SU-DHL-6 (cell line): Measurements from ENCODE around the gene ACKR4.
"Not testable (repeated sequence)": the region's sequence is repeated elsewhere in the genome, so short reads cannot be mapped to it uniquely, and the experiment has no call there.

ENCODE experiments used
- H2AFZ ChIP-seq: fragments of 200-600 bp; sonication (generic); 2 replicates; pipeline ENCODE4 v1.6.1; 2014; ENCODE audit warnings: low read depth, mild to moderate bottlenecking, moderate library complexity, mixed read lengths, antibody characterized with exemption, low read length; ENCODE audit not compliant: severe bottlenecking
- H3F3A ChIP-seq: fragments of 200-600 bp; shearing (Covaris generic); 2 replicates; pipeline ENCODE4 v1.6.0; 2016; ENCODE audit warnings: antibody characterized with exemption, mild to moderate bottlenecking; ENCODE audit not compliant: insufficient read depth
- H3K27ac ChIP-seq: fragments of 200-600 bp; sonication (generic); 2 replicates; pipeline ENCODE4 v1.5.1; 2016; ENCODE audit warnings: low read depth, mild to moderate bottlenecking, low read length, moderate library complexity, mixed read lengths
- H3K27me3 ChIP-seq: fragments of 200-600 bp; sonication (generic), shearing (Covaris generic); 2 replicates; pipeline ENCODE4 v1.6.0; 2014; ENCODE audit warnings: mild to moderate bottlenecking, low read length
- H3K36me3 ChIP-seq: fragments of 200-600 bp; sonication (generic); 2 replicates; pipeline ENCODE4 v1.6.1; 2014; ENCODE audit warnings: mild to moderate bottlenecking, low read length, mixed read lengths
- H3K4me2 ChIP-seq: fragments of 300-600, 200-600 bp; shearing (Covaris generic), sonication (generic); 2 replicates; pipeline ENCODE4 v1.6.0; 2014; ENCODE audit warnings: low read length, low read depth, mild to moderate bottlenecking; ENCODE audit not compliant: poor library complexity, severe bottlenecking
- H3K4me3 ChIP-seq: fragments of 200-600 bp; sonication (generic); 2 replicates; pipeline ENCODE4 v1.5.1; 2014; ENCODE audit warnings: antibody characterized with exemption, low read length, mild to moderate bottlenecking, mixed read lengths; ENCODE audit not compliant: insufficient read depth, poor library complexity, severe bottlenecking
- H3K79me2 ChIP-seq: fragments of 200-600 bp; sonication (generic); 2 replicates; pipeline ENCODE4 v1.6.1; 2014; ENCODE audit warnings: mild to moderate bottlenecking, low read length, moderate library complexity; ENCODE audit not compliant: insufficient read depth
- H3K9ac ChIP-seq: fragments of 200-600 bp; sonication (generic); 2 replicates; pipeline ENCODE4 v1.7.0; 2014; ENCODE audit warnings: mild to moderate bottlenecking, low read length
- H3K9me2 ChIP-seq: fragments of 200-600 bp; sonication (generic); replicated peaks from 2 replicates; pipeline ENCODE4 v1.6.1; 2014; ENCODE audit warnings: low read length; ENCODE audit not compliant: insufficient read depth
- H3K9me3 ChIP-seq: fragments of 200-600 bp; sonication (generic); 2 replicates; pipeline ENCODE4 v1.6.1; 2014; ENCODE audit warnings: low read length, mixed read lengths; ENCODE audit not compliant: insufficient read depth
- H4K20me1 ChIP-seq: fragments of 200-600 bp; sonication (generic); 2 replicates; pipeline ENCODE4 v1.6.1; 2014; ENCODE audit warnings: low read depth, mild to moderate bottlenecking, antibody characterized with exemption, low read length, moderate library complexity, mixed read lengths
- EZH2phosphoT487 ChIP-seq: fragments of 200-600 bp; sonication (generic), shearing (Covaris generic); conservative IDR thresholded peaks from 2 replicates; pipeline ENCODE4 v1.6.1; 2018; ENCODE audit warnings: mild to moderate bottlenecking, antibody characterized with exemption, low read length, moderate library complexity, mixed read lengths
- TF ChIP-seq, protein P1 (sequence below): fragments of 200-600 bp; sonication (generic); IDR thresholded peaks from one replicate; pipeline ENCODE4 v1.5.1; 2017; ENCODE audit warnings: antibody characterized with exemption, mild to moderate bottlenecking, low read length, moderate library complexity; ENCODE audit not compliant: insufficient read depth, poor library complexity, severe bottlenecking

The ACKR4 gene

GRCh38 chr3:132555306-132556035, 41.6 kb upstream of the ACKR4 start:
- Histone ChIP-seq H3K4me3 (no peak overlapping the region), H4K20me1 (no peaks in the 10 kb centered on the region), H3K9me2 (no peaks in the 10 kb centered on the region), H3K27me3 (no peaks in the 10 kb centered on the region), H3K27ac (no peak overlapping the region), H3K36me3 (no peaks in the 10 kb centered on the region), H3F3A (no peaks in the 10 kb centered on the region), H3K79me2 (no peaks in the 10 kb centered on the region), H3K4me2 (no peak overlapping the region), H2AFZ (no peak overlapping the region), H3K9me3 (no peaks in the 10 kb centered on the region), H3K9ac (no peak overlapping the region)
- TF ChIP-seq, protein P1, sequence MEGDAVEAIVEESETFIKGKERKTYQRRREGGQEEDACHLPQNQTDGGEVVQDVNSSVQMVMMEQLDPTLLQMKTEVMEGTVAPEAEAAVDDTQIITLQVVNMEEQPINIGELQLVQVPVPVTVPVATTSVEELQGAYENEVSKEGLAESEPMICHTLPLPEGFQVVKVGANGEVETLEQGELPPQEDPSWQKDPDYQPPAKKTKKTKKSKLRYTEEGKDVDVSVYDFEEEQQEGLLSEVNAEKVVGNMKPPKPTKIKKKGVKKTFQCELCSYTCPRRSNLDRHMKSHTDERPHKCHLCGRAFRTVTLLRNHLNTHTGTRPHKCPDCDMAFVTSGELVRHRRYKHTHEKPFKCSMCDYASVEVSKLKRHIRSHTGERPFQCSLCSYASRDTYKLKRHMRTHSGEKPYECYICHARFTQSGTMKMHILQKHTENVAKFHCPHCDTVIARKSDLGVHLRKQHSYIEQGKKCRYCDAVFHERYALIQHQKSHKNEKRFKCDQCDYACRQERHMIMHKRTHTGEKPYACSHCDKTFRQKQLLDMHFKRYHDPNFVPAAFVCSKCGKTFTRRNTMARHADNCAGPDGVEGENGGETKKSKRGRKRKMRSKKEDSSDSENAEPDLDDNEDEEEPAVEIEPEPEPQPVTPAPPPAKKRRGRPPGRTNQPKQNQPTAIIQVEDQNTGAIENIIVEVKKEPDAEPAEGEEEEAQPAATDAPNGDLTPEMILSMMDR: no peak
- TF ChIP-seq EZH2phosphoT487: no peak

DNA sequence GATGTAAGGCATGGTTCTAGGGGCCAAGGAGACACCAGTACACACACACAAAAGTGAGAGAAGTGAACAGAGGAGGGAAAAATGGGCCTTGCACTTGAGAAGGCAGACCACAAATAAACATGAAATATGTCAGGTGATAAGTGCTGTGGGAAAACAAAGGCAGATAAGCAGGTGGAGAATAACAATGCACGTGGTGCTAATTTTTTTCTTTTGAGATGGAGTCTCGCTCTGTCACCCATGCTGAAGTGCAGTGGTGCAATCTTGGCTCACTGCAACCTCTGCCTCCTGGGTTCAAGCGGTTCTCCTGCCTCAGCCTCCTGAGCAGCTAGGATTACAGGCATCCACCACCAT, 41.1 kb upstream of the ACKR4 start:
- not testable (repeated sequence) for H3K9ac ChIP-seq, H3F3A ChIP-seq, H3K27me3 ChIP-seq, H3K36me3 ChIP-seq, H3K9me3 ChIP-seq, H2AFZ ChIP-seq, H3K9me2 ChIP-seq, H3K27ac ChIP-seq, H3K4me3 ChIP-seq, H4K20me1 ChIP-seq, H3K4me2 ChIP-seq, H3K79me2 ChIP-seq

DNA sequence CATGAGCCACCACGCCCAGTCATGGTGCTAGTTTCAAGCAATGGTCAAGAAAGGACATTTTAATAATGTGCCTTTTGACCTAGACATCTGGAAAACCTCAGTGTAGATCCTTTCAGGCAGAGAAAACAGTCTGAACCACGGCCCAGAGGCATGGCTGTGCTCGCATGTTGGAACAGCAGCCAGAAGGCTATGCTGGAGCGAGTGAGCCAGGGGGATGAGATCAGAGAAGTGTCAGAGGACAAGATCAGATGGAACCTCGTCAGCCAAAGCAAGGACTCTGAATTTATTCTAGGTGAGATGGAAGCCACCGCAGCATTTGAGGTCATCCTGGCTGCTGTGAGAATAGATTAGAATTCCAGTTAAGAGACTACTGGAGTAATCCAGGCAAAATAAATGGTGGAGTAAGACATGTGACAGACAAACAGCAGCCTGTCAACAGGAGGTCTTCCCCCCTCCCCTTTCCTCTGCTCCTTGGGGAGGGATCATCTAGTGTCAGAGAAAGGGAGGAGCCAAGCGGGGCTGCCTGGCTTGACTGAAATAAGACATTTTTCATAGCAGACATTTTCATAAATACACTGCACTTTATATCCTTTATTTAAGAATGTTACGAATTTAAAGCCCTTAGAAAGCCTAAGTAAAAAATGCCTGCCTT, 40.4 kb upstream of the ACKR4 start:
- H2AFZ ChIP-seq: no peak overlapping the region

More for the DNA sequence above, 40.4 kb upstream of the ACKR4 start:
- no peaks in the 10 kb centered on the region for H4K20me1 ChIP-seq
- H3K4me3 ChIP-seq: no peak overlapping the region
- H3F3A ChIP-seq: no peaks in the 10 kb centered on the region
- no peaks in the 10 kb centered on the region for H3K27me3 ChIP-seq
- H3K36me3 ChIP-seq: no peaks in the 10 kb centered on the region
- H3K9ac ChIP-seq: no peak overlapping the region
- H3K4me2 ChIP-seq: no peak overlapping the region
- no peak overlapping the region for H3K27ac ChIP-seq
- H3K9me2 ChIP-seq: no peaks in the 10 kb centered on the region
- no peaks in the 10 kb centered on the region for H3K9me3 ChIP-seq
- no peaks in the 10 kb centered on the region for H3K79me2 ChIP-seq
- no peak for TF ChIP-seq EZH2phosphoT487
- TF ChIP-seq, protein P1: no peak
